Tibial artery (tissue), 4 donors: Measurements from ENCODE around the gene SPOCK2.

Source experiments
- DNase-seq, 2 donors: peaks; one replicate each; pipeline ENCODE4 v3.0.0-alpha.2; 2019
- H3K27ac ChIP-seq, 2 donors: fragments of 200-600 bp; sonication (generic) in 1 of 2; 1 replicate in 1 of 2; 2 replicates in 1 of 2; pipeline ENCODE4 v1.5.1; 2018 to 2019; ENCODE audit warnings: mild to moderate bottlenecking in 1 of 2
- H3K27me3 ChIP-seq, 2 donors: fragments of 200-600 bp; sonication (generic) in 1 of 2; one replicate each; pipeline versions ENCODE4 v1.5.1 to v1.6.0; 2016 to 2019
- H3K36me3 ChIP-seq, 3 donors: fragments of 200-600 bp; sonication (generic) in 2 of 3; one replicate each; pipeline ENCODE4 v1.5.1; 2016 to 2019; ENCODE audit warnings: mild to moderate bottlenecking in 2 of 3
- H3K4me1 ChIP-seq, 4 donors: fragments of 200-600 bp; sonication (generic) in 2 of 4; 1 replicate in 3 of 4; 2 replicates in 1 of 4; pipeline ENCODE4 v1.5.1; 2016 to 2019
- H3K4me3 ChIP-seq, 2 donors: fragments of 200-600 bp; sonication (generic) in 1 of 2; 1 replicate in 1 of 2; 2 replicates in 1 of 2; pipeline ENCODE4 v1.5.1; 2018 to 2019; ENCODE audit warnings: mild to moderate bottlenecking in 2 of 2
- H3K9me3 ChIP-seq, 3 donors: fragments of 200-600 bp; sonication (generic) in 1 of 3; one replicate each; pipeline ENCODE4 v1.5.1; 2016 to 2019
- CTCF ChIP-seq, 2 experiments: fragments of 200-600 bp in 1 of 2; fragments of 450-650 bp in 1 of 2; IDR thresholded peaks; one replicate each; pipeline ENCODE4 v1.5.1; 2017 to 2019; ENCODE audit warnings: antibody characterized with exemption in 2 of 2, mild to moderate bottlenecking in 1 of 2, moderate library complexity in 1 of 2
- intact Hi-C: fragments of 100-400 bp; cut with DNase I; formaldehyde crosslinking; loops from one replicate; pipeline ENCODE4 v1.15.0; 2023; ENCODE audit warnings: low total_unique reads

Gene SPOCK2

GRCh38 chr10:72087392-72087968 is 871 bp downstream of the SPOCK2 start:
- Histone ChIP-seq H3K36me3 (peaks cover 0 to 8% (median under 1%) of the 10 kb centered on the region in 3 donors), H3K9me3 (no peaks in the 10 kb centered on the region), H3K27me3 (peaks cover 3 to 36% of the 10 kb centered on the region in 2 donors), H3K4me3 (peak overlapping the region; percentile 25 to 41), H3K27ac (no peak overlapping the region), H3K4me1 (peaks cover 0 to 24% (median 17%) of the 10 kb centered on the region in 4 donors)
- TF ChIP-seq CTCF (IDR thresholded peaks at IDR 0.05) = no peak
- intact Hi-C loops = no loop called here
- no peak for DNase-seq

- intact Hi-C loops = no loop called here
- Histone ChIP-seq H3K4me1 (peaks cover 0 to 24% (median 17%) of the 10 kb centered on the region in 4 donors), H3K27me3 (peaks cover 3 to 36% of the 10 kb centered on the region in 2 donors), H3K36me3 (peaks cover 0 to under 1% (median 0%) of the 10 kb centered on the region in 3 donors), H3K4me3 (peak overlapping the region; percentile 25 to 41), H3K27ac (no peak overlapping the region), H3K9me3 (no peaks in the 10 kb centered on the region)
- TF ChIP-seq CTCF (IDR thresholded peaks at IDR 0.05) = no peak
- peak in 1 of 2 donors; percentile 57 for DNase-seq
Observed at GRCh38 chr10:72086466-72087391, 1.6 kb downstream of the SPOCK2 start.

DNA sequence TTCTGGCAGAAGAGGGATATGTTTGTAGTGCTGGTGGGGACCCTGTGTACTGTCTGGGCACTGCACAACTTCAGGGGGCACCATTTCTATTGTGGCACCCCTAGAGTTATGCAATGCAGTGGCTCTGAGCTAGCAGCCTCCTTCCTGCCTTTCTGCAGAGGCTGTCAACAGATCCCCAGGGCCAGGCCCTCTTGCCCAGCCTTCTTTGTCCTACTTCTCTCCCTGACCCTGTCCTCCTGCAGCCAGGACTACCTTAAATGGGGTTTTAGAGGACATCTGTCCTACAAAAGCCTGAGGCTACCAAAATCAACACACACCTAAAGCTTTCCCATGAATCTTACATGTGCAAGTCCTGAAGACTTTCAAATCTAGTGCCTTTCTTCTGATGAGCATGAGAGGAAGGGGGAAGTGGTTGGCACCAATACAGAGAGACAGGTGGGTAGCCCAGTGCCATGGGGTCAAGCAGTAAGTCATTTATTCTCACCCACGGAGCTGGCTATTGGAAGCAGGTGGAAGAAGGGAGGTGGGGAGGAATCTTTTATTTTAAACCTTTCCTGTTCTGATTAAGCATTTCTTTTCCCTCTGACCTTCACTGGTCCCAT is 2.4 kb downstream of the SPOCK2 start:
- Histone ChIP-seq H3K36me3 (no peaks in the 10 kb centered on the region), H3K9me3 (no peaks in the 10 kb centered on the region), H3K27me3 (peaks cover 3 to 36% of the 10 kb centered on the region in 2 donors), H3K4me3 (no peak overlapping the region), H3K27ac (no peak overlapping the region), H3K4me1 (peaks cover 0 to 24% (median 17%) of the 10 kb centered on the region in 4 donors)
- intact Hi-C loops = no loop called here
- no peak for TF ChIP-seq CTCF (IDR thresholded peaks at IDR 0.05)
- DNase-seq = peak in 1 of 2 donors; percentile 53

GRCh38 chr10:72085166-72085565 is 3.2 kb downstream of the SPOCK2 start:
- no peak overlapping the region for H3K27ac ChIP-seq
- peaks cover 0 to 24% (median 17%) of the 10 kb centered on the region in 4 donors for H3K4me1 ChIP-seq
- H3K9me3 ChIP-seq = no peaks in the 10 kb centered on the region
- H3K27me3 ChIP-seq = peaks cover 3 to 35% of the 10 kb centered on the region in 2 donors
- no peak overlapping the region for H3K4me3 ChIP-seq
- H3K36me3 ChIP-seq = no peaks in the 10 kb centered on the region
- intact Hi-C loops = no loop called here
- peak in 1 of 2 donors; percentile 38 for DNase-seq
- TF ChIP-seq CTCF (IDR thresholded peaks at IDR 0.05) = no peak

- no peak overlapping the region for H3K4me3 ChIP-seq
- no peaks in the 10 kb centered on the region for H3K9me3 ChIP-seq
- intact Hi-C loops = no loop called here
- no peak for TF ChIP-seq CTCF (IDR thresholded peaks at IDR 0.05)
- H3K4me1 ChIP-seq = peaks cover 0 to 21% (median 17%) of the 10 kb centered on the region in 4 donors
- peak in 1 of 2 donors; percentile 43 for DNase-seq
- H3K27me3 ChIP-seq = peaks cover 3 to 23% of the 10 kb centered on the region in 2 donors
- no peaks in the 10 kb centered on the region for H3K36me3 ChIP-seq
- H3K27ac ChIP-seq = no peak overlapping the region
Observed at GRCh38 chr10:72083790-72084459, 4.4 kb downstream of the SPOCK2 start.
